Measurements from ENCODE around the gene CD247. TPM values are rescaled to one million over a fixed set of nuclear protein-coding genes. Genes with fewer than 3 reads are reported as not detected.

CD247 gene
- polyA plus RNA-seq, 1 of the 3 experiments (the other 2 are of a cell fraction) = 0.08 TPM

GRCh38 chr1:167504467-167504827 is 13.9 kb downstream of the CD247 start (continued):
- TF ChIP-seq USF2 (IDR thresholded peaks at IDR 0.05; ENCODE audit: borderline replicate concordance, low read depth, low read length) = no peak
- TF ChIP-seq GATA2 (CRISPR knock-in tag; IDR thresholded peaks at IDR 0.05) = no peak
- TF ChIP-seq NFIC (IDR thresholded peaks at IDR 0.05; ENCODE audit: borderline replicate concordance) = no peak
- no peak for TF ChIP-seq FOSL2 (IDR thresholded peaks at IDR 0.05; ENCODE audit: borderline replicate concordance, low read depth)
- TF ChIP-seq MEF2A (IDR thresholded peaks at IDR 0.05; ENCODE audit: borderline replicate concordance, low read depth) = no peak
- TF ChIP-seq NRF1 (IDR thresholded peaks at IDR 0.05; ENCODE audit: low read depth, low read length) = no peak
- TF ChIP-seq TCF12 (IDR thresholded peaks at IDR 0.05) = no peak
- TF ChIP-seq FOXM1 (IDR thresholded peaks at IDR 0.05; ENCODE audit: low read depth) = no peak
- TF ChIP-seq RXRA (IDR thresholded peaks at IDR 0.05; ENCODE audit: borderline replicate concordance, low read depth) = no peak

DNA sequence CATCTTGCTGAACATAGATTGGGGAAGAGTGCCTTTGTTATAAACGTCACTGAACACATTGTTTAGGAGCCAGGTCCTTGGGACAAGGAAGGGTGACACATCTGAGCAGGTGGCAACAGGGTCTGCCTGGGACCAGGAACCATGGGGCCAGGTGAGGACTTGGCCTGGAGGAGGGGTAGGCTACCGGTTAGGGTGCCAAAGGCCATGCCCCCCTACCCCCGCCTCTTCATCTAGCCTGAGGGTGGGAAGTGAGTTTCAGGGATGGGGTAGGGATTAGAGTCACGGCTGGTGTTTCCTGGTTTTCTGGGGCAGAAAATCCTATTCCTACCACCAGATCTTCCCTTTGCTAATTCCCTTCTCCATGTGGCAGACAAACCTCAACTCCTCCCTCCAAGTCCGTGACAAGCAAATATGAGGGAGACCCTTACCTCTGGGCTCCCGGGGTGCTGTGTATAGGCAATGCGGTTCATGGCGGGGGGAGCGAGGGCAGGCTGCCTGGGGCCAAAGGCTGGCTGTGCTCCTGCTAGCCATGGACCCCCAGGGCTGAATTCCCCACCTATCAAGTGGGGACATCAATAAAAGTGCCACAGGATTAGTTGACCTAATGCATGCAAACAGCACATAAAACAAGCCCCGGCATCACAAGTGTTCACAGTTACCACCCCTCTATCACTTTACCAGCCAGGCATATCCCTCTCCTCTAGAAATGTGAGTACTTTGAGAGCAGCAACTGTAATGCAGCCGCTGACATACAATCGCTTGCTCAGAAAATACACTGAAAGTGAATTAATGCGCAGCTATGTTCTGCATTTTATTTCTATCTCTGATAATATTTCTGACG is 14.5 kb downstream of the CD247 start:
- ChIA-PET CTCF (interaction anchor here (0.6 kb wide), 1 partner anchor 228 kb away, joined by 3 read pairs; no protein-coding TSS in a partner anchor), POLR2A (no interaction called here)
- peaks cover 0 to 10% of the 10 kb centered on the region in 2 experiments; a peak in 2 of 4 replicates for H3K4me1 ChIP-seq (ENCODE audit: control insufficient read depth in 1 of 2, insufficient read depth in 2 of 2, low read depth in 1 of 2, low read length in 1 of 2)
- H3K27ac ChIP-seq (ENCODE audit: low read depth in 2 of 2, low read length in 1 of 2) = no peak overlapping the region
- H3K4me3 ChIP-seq (ENCODE audit: low read depth in 2 of 2, low read length in 1 of 2) = no peak overlapping the region
- H3K36me3 ChIP-seq (replicated peaks in 1 of 2; ENCODE audit: control insufficient read depth in 1 of 2, insufficient read depth in 2 of 2, low read length in 1 of 2) = no peaks in the 10 kb centered on the region
- H3K79me2 ChIP-seq (ENCODE audit: insufficient read depth) = no peaks in the 10 kb centered on the region
- no peaks in the 10 kb centered on the region for H3F3A ChIP-seq (replicated peaks; ENCODE audit: insufficient read depth)
- no peaks in the 10 kb centered on the region for H4K20me1 ChIP-seq (ENCODE audit: insufficient read depth)
- H3K9me3 ChIP-seq = no peaks in the 10 kb centered on the region
- TF ChIP-seq POLR2AphosphoS5 (IDR thresholded peaks at IDR 0.05; ENCODE audit: low read depth, low read length) (no peak), GATA2 (CRISPR knock-in tag; IDR thresholded peaks at IDR 0.05) (no peak), MEF2A (IDR thresholded peaks at IDR 0.05; ENCODE audit: borderline replicate concordance, low read depth) (no peak), RFX5 (IDR thresholded peaks at IDR 0.05; ENCODE audit: low read length) (no peak)
- no peak overlapping the region for H3K9ac ChIP-seq
- H3K27me3 ChIP-seq (ENCODE audit: insufficient read depth) = peaks cover 8% of the 10 kb centered on the region
- 67% methylated on average over 10 of the region's 14 CpGs for WGBS (ENCODE audit: low lambda C conversion rate)
- no peak overlapping the region for H3K4me2 ChIP-seq
- no peak overlapping the region for H2AFZ ChIP-seq (ENCODE audit: low read depth)
- no peaks in the 10 kb centered on the region for H3K9me2 ChIP-seq
- no peak for DNase-seq

DNA sequence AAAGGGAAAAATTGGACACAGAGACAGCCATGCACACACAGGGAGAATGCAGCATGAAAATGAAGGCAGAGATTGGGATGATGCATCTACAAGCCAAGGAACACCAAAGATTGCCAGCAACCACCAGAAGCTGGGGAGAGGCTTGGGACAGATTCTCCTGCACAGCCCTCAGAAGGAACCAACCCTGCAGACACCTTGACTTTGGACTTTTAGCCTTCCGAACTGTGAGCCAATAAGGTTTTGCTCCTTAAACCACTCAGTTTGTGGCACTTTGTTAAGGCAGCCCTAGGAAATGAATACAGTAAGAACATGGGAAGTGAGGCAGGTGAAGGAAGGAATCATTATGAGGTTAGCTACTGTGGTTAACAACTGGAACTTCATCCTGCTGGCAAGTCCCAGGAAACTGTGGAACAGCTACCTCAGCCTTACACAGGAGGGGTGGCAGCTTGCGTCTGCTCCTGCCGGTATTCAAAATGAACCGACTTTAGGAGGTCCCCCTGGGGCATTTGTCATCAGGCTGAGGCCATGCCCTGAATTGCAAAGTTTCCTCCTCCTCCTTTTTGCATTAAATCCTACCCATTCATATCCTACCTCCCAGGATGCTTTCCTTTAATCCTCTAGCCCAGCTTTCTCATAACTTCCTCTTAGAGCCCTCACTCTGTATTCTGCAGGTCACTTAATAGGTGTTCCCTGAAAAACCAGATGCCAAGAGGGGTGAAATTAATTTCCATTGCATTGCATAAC is 15.4 kb downstream of the CD247 start:
- H3F3A ChIP-seq (replicated peaks; ENCODE audit: insufficient read depth) = no peaks in the 10 kb centered on the region
- ChIA-PET CTCF (interaction anchor here (0.6 to 3.6 kb wide), 3 partner anchors 31 to 227 kb away, joined by 3 to 14 read pairs (median 3); no protein-coding TSS in a partner anchor), POLR2A (no interaction called here)
- H3K4me2 ChIP-seq = no peak overlapping the region
- TF ChIP-seq SMC3 (IDR thresholded peaks at IDR 0.05; ENCODE audit: low read depth, low read length) (no peak), TCF12 (IDR thresholded peaks at IDR 0.05) (no peak), MAX (IDR thresholded peaks at IDR 0.05; ENCODE audit: low read depth) (no peak), GABPA (IDR thresholded peaks at IDR 0.05; ENCODE audit: low read depth) (no peak), TAF1 (IDR thresholded peaks at IDR 0.05; ENCODE audit: borderline replicate concordance, low read depth, low read length) (no peak)
- H3K9me2 ChIP-seq = no peaks in the 10 kb centered on the region
- H3K4me1 ChIP-seq (ENCODE audit: control insufficient read depth in 1 of 2, insufficient read depth in 2 of 2, low read depth in 1 of 2, low read length in 1 of 2) = peaks cover 0 to 10% of the 10 kb centered on the region in 2 experiments; a peak in 2 of 4 replicates
- no peaks in the 10 kb centered on the region for H3K36me3 ChIP-seq (replicated peaks in 1 of 2; ENCODE audit: control insufficient read depth in 1 of 2, insufficient read depth in 2 of 2, low read length in 1 of 2)
- no peak overlapping the region for H3K9ac ChIP-seq
- H3K4me3 ChIP-seq (ENCODE audit: low read depth in 2 of 2, low read length in 1 of 2) = no peak overlapping the region
- H3K79me2 ChIP-seq (ENCODE audit: insufficient read depth) = no peaks in the 10 kb centered on the region
- no peaks in the 10 kb centered on the region for H4K20me1 ChIP-seq (ENCODE audit: insufficient read depth)
- peaks cover 8% of the 10 kb centered on the region for H3K27me3 ChIP-seq (ENCODE audit: insufficient read depth)
- DNase-seq = no peak
- 64% methylated on average over 4 of the region's 4 CpGs for WGBS (ENCODE audit: low lambda C conversion rate)
- no peak overlapping the region for H3K27ac ChIP-seq (ENCODE audit: low read depth in 2 of 2, low read length in 1 of 2)
- H3K9me3 ChIP-seq = no peaks in the 10 kb centered on the region
- H2AFZ ChIP-seq (ENCODE audit: low read depth) = no peak overlapping the region

Data from SK-N-SH (cell line).